HCT116 (cell line): ENCODE results near the gene WBP2NL. TPM values are rescaled to one million over a fixed set of nuclear protein-coding genes. Genes with fewer than 3 reads are reported as not detected.
A peak's percentile ranks its signal among the peaks of the same experiment; 100 is the strongest.

ENCODE experiments used
- ATAC-seq: fragments of 200-7000 bp; cut with Tn5 transposase; 2 replicates; pipeline ENCODE4 v1.9.1; 2020; ENCODE audit warnings: mild to moderate bottlenecking, moderate library complexity
- BruUV-seq: library from RNA; stranded (reverse); fragments of 400-500 nt; replicated peaks from 2 replicates; lab custom pipeline; 2021; lab: Mats Ljungman, UMichigan
- CTCF ChIA-PET: fragments of 300-600 bp; sonication (Branson Sonifier 250); formaldehyde crosslinking; loops from one replicate; lab custom pipeline; 2021; ENCODE audit warnings: antibody characterized with exemption; lab: Charles Lee
- POLR2A ChIA-PET: fragments of 300-600, 350-600 bp; sonication (Branson Sonifier 250); formaldehyde crosslinking; loops from one replicate; lab custom pipeline; 2021; ENCODE audit warnings: antibody characterized with exemption; lab: Charles Lee
- RAD21 ChIA-PET, 2 experiments: fragments of 300-600 bp; sonication (Branson Sonifier 250); formaldehyde crosslinking; loops; one replicate each; lab custom pipeline; 2023; ENCODE audit warnings: low total read pairs in 2 of 2; ENCODE audit not compliant: uncharacterized antibody in 2 of 2, unreplicated experiment in 2 of 2, low non-redundant PET in 1 of 2; lab: Charles Lee
- DNase-seq: peaks from one replicate; pipeline ENCODE4 v3.0.0-alpha.2; 2010; ENCODE audit warnings: low read depth, low spot score
- H2AFZ ChIP-seq: fragments of 200-600 bp; shearing (Covaris generic), sonication (generic); 2 replicates; pipeline ENCODE4 v1.6.1; 2017; ENCODE audit warnings: low read depth, mixed run types, mixed read lengths, antibody characterized with exemption, low read length; ENCODE audit not compliant: poor library complexity, severe bottlenecking
- H3K27ac ChIP-seq: 2 replicates; pipeline ENCODE4 v1.5.1; 2012; ENCODE audit warnings: low read depth, low read length
- H3K27me3 ChIP-seq: fragments of 200-600 bp; sonication (generic); 2 replicates; pipeline ENCODE4 v1.6.1; 2016; ENCODE audit warnings: mixed run types, low read length, mixed read lengths; ENCODE audit not compliant: insufficient read depth
- H3K36me3 ChIP-seq, 2 experiments: fragments of 200-500 bp in 1 of 2; fragments of 200-600 bp in 1 of 2; sonication (Bioruptor generic) in 1 of 2; sonication (generic) in 1 of 2; 2 replicates each; pipeline versions ENCODE4 v1.5.1 to v1.6.1; 2014 to 2016; ENCODE audit warnings: low read length in 2 of 2, inconsistent platforms in 1 of 2, mixed read lengths in 1 of 2, mixed run types in 1 of 2; ENCODE audit not compliant: insufficient read depth in 2 of 2, control insufficient read depth in 1 of 2
- H3K4me1 ChIP-seq, 2 experiments: fragments of 200-600 bp in 1 of 2; sonication (generic) in 1 of 2; 2 replicates each; pipeline versions ENCODE4 v1.5.1 to v1.6.1; 2012 to 2017; ENCODE audit warnings: low read length in 2 of 2, inconsistent platforms in 1 of 2, mild to moderate bottlenecking in 1 of 2, mixed read lengths in 1 of 2, mixed run types in 1 of 2, moderate library complexity in 1 of 2; ENCODE audit not compliant: insufficient read depth in 2 of 2, control insufficient read depth in 1 of 2
- H3K4me2 ChIP-seq: fragments of 200-600 bp; sonication (generic); 2 replicates; pipeline ENCODE4 v1.6.1; 2017; ENCODE audit warnings: mixed run types, low read length, mixed read lengths
- H3K4me3 ChIP-seq, 2 experiments: fragments of 200-600 bp in 1 of 2; sonication (generic) in 1 of 2; replicated peaks in 1 of 2; 2 replicates each; pipeline ENCODE4 v1.5.1; 2011 to 2016; ENCODE audit warnings: low read length in 2 of 2, control low read depth in 1 of 2, low read depth in 1 of 2, mild to moderate bottlenecking in 1 of 2, mixed read lengths in 1 of 2, mixed run types in 1 of 2
- H3K79me2 ChIP-seq: fragments of 200-600 bp; sonication (generic); 2 replicates; pipeline ENCODE4 v1.6.1; 2017; ENCODE audit warnings: mild to moderate bottlenecking, mixed run types, low read length, moderate library complexity, mixed read lengths; ENCODE audit not compliant: insufficient read depth
- H3K9ac ChIP-seq: fragments of 200-600 bp; sonication (generic); 2 replicates; pipeline ENCODE4 v1.6.1; 2016; ENCODE audit warnings: low read length, mixed read lengths
- H3K9me2 ChIP-seq: fragments of 200-600 bp; sonication (generic), shearing (Covaris generic); 2 replicates; pipeline ENCODE4 v1.6.1; 2017; ENCODE audit warnings: mixed run types, mild to moderate bottlenecking, moderate library complexity; ENCODE audit not compliant: insufficient read depth
- H3K9me3 ChIP-seq, 2 experiments: fragments of 200-500 bp in 1 of 2; fragments of 200-600 bp in 1 of 2; sonication (Bioruptor generic) in 1 of 2; sonication (generic) in 1 of 2; 2 replicates each; pipeline ENCODE4 v1.6.1; 2014 to 2017; ENCODE audit warnings: low read length in 2 of 2, mixed read lengths in 2 of 2, inconsistent platforms in 1 of 2, low read depth in 1 of 2, mild to moderate bottlenecking in 1 of 2, mixed run types in 1 of 2, moderate library complexity in 1 of 2; ENCODE audit not compliant: control insufficient read depth in 1 of 2, insufficient read depth in 1 of 2
- H4K20me1 ChIP-seq: fragments of 200-600 bp; sonication (generic), shearing (Covaris generic); 2 replicates; pipeline ENCODE4 v1.6.1; 2017; ENCODE audit warnings: mixed run types, mild to moderate bottlenecking, moderate library complexity; ENCODE audit not compliant: insufficient read depth
- CBX3 ChIP-seq: IDR thresholded peaks from 2 replicates; pipeline ENCODE4 v1.6.1; 2012; ENCODE audit warnings: low read depth
- CTCF ChIP-seq, 3 experiments: fragments of 200-600 bp in 1 of 3; sonication (generic) in 1 of 3; IDR thresholded peaks in 2 of 3; conservative IDR thresholded peaks in 1 of 3; 2 replicates each; pipeline ENCODE4 v1.5.1; 2012 to 2017; ENCODE audit warnings: low read depth in 2 of 3, low read length in 2 of 3, antibody characterized with exemption in 1 of 3, borderline replicate concordance in 1 of 3, control low read depth in 1 of 3, mild to moderate bottlenecking in 1 of 3, mixed read lengths in 1 of 3, mixed run types in 1 of 3, moderate library complexity in 1 of 3; ENCODE audit not compliant: insufficient read depth in 1 of 3
- EGR1 ChIP-seq: IDR thresholded peaks from 2 replicates; pipeline ENCODE4 v1.6.1; 2012; ENCODE audit warnings: low read depth
- JUND ChIP-seq: IDR thresholded peaks from 2 replicates; pipeline ENCODE4 v1.6.1; 2012
- SIN3A ChIP-seq: IDR thresholded peaks from 2 replicates; pipeline ENCODE4 v1.6.1; 2012; ENCODE audit warnings: low read depth
- TCF7L2 ChIP-seq: IDR thresholded peaks from 2 replicates; pipeline ENCODE4 v1.7.0; 2011; ENCODE audit warnings: borderline replicate concordance, inconsistent platforms; ENCODE audit not compliant: insufficient read depth, insufficient read length; ENCODE audit errors: extremely low read depth
- intact Hi-C: fragments of 100-400 bp; cut with micrococcal nuclease; formaldehyde crosslinking; loops from 2 replicates; pipeline ENCODE4 v1.10.0; 2022
- total RNA-seq: library from RNA; stranded (reverse); gene quantifications from one replicate; pipeline ENCODE4 v1.2.1, GENCODE V29; 2021; ENCODE audit not compliant: unreplicated experiment
- TF ChIP-seq, protein P1 (sequence below): IDR thresholded peaks from 2 replicates; pipeline ENCODE4 v1.6.1; 2011; ENCODE audit warnings: mild to moderate bottlenecking, low read length, moderate library complexity; ENCODE audit not compliant: insufficient replicate concordance; ENCODE audit errors: extremely low read depth

Gene WBP2NL
- total RNA-seq, 1 experiment from 2014 or later = not detected

GRCh38 chr22:42056757-42057511, 58.3 kb downstream of the WBP2NL start:
- H3K27ac ChIP-seq = no peak overlapping the region
- ATAC-seq = no peak
- ChIA-PET RAD21 (no interaction called here), CTCF (no interaction called here), POLR2A (no interaction called here)
- intact Hi-C loops = no loop called here
- no peak for TF ChIP-seq TCF7L2
- TF ChIP-seq CBX3 = 0 out of 2 replicates have a peak, but pooled peaks have one; percentile 44
- TF ChIP-seq, all 23 proteins: peak for 1
- Histone ChIP-seq H2AFZ (no peak overlapping the region), H3K9ac (no peak overlapping the region), H3K4me3 (no peak overlapping the region), H3K27me3 (no peaks in the 10 kb centered on the region), H3K36me3 (peaks cover 0 to 20% of the 10 kb centered on the region in 2 experiments; a peak in 3 of 4 replicates), H3K9me2 (no peaks in the 10 kb centered on the region), H4K20me1 (no peaks in the 10 kb centered on the region), H3K79me2 (no peaks in the 10 kb centered on the region), H3K4me1 (no peaks in the 10 kb centered on the region), H3K4me2 (no peak overlapping the region), H3K9me3 (peaks cover 7 to 24% of the 10 kb centered on the region in 2 experiments; a peak in 2 of 4 replicates)
- DNase-seq = no peak
- no TSS peak for BruUV-seq

- Histone ChIP-seq H3K4me2 (no peak overlapping the region), H3K36me3 (peaks cover 3 to 20% of the 10 kb centered on the region in 2 experiments), H3K9me3 (peaks cover 7 to 24% of the 10 kb centered on the region in 2 experiments; a peak in 2 of 4 replicates), H3K9ac (no peak overlapping the region), H3K27me3 (no peaks in the 10 kb centered on the region), H3K79me2 (no peaks in the 10 kb centered on the region), H3K27ac (no peak overlapping the region), H3K9me2 (no peaks in the 10 kb centered on the region), H3K4me1 (no peaks in the 10 kb centered on the region), H2AFZ (no peak overlapping the region), H3K4me3 (no peak overlapping the region), H4K20me1 (no peaks in the 10 kb centered on the region)
- intact Hi-C loops = no loop called here
- BruUV-seq = no TSS peak
- DNase-seq = no peak
- ChIA-PET RAD21 (no interaction called here), POLR2A (no interaction called here), CTCF (no interaction called here)
- ATAC-seq = no peak
- TF ChIP-seq CTCF (IDR thresholded peaks at IDR 0.05 in 2 of 3, conservative IDR thresholded peaks at IDR 0.05 in 1 of 3; ENCODE audit: borderline replicate concordance in 1 of 3, insufficient read depth in 1 of 3, low read depth in 2 of 3, low read length in 2 of 3) = no peak
- TF ChIP-seq SIN3A = no peak
- no peak for TF ChIP-seq CBX3
- TF ChIP-seq, protein P1, sequence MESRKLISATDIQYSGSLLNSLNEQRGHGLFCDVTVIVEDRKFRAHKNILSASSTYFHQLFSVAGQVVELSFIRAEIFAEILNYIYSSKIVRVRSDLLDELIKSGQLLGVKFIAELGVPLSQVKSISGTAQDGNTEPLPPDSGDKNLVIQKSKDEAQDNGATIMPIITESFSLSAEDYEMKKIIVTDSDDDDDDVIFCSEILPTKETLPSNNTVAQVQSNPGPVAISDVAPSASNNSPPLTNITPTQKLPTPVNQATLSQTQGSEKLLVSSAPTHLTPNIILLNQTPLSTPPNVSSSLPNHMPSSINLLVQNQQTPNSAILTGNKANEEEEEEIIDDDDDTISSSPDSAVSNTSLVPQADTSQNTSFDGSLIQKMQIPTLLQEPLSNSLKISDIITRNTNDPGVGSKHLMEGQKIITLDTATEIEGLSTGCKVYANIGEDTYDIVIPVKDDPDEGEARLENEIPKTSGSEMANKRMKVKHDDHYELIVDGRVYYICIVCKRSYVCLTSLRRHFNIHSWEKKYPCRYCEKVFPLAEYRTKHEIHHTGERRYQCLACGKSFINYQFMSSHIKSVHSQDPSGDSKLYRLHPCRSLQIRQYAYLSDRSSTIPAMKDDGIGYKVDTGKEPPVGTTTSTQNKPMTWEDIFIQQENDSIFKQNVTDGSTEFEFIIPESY = no peak
- no peak for TF ChIP-seq JUND
- TF ChIP-seq EGR1 = no peak
Measured at GRCh38 chr22:42060489-42060888, 61.9 kb downstream of the WBP2NL start.
